ENCODE results near the gene TMEM121B.

The TMEM121B gene

DNA sequence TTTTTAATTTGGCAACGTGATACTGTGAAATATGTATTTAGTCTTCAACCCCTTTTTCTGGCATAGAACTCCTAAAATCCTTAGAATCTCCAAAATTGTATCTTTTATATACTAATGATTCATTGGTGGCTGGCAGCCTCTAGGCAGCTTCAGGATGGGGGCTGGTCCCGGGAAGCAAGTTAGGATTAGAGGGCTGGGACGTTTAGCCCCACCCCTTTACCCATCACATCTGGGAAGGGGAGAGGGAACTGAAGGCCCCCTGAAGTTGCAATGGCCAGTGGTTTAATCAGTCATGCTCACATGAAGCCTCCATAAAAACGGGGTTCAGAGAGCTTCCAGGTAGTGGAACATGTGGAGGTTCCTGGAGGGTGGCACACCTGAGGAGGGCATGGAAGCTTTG is 29.3 kb downstream of the TMEM121B start:
- DNase-seq (ENCODE audit: low read depth, low spot score), result no peak

DNA sequence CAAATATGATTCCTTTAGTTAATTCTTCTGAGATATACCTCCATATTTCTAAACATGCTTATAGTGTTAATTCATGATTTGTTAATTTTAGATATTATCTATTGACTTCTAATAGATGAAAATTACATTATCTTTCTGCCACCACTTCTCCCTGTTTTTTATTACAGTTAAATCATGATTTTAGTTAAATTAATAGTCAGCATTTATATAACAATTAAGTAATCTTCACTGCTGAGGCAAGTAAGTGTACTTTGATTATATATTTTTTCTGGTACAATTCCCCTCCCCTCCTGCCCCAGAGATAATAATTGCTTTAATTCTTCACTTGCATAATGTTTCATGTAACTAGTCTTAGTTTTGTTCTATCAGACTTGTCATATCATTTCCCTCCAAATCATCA is 30.6 kb downstream of the TMEM121B start:
- no peak for DNase-seq (ENCODE audit: low read depth, low spot score)

- DNase-seq (ENCODE audit: low read depth, low spot score), result peak; percentile 31
Observed at GRCh38 chr22:17087498-17088131, 33.5 kb downstream of the TMEM121B start.

- no peak for DNase-seq (ENCODE audit: low read depth, low spot score)
Observed at GRCh38 chr22:17086788-17087497, 34.2 kb downstream of the TMEM121B start.

DNA sequence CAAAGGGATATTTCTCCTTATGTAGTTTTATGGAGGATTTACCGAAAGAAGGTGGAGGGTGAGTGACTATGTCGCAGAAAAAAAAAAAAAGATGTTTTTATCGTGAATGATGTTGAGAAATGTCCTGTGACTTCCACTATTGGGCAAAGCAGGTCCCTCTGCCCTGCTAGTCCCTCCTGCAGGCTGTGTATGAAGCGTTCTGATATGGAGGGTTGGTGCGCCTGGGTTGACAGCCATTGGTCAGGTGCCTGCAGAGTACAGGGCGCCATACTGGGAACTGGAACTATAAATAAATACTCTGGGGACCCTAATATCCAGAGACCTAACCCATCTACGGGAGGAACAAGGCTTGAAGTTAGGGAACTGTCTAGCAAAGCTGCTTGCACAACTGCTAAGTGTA is 34.9 kb downstream of the TMEM121B start:
- DNase-seq (ENCODE audit: low read depth, low spot score), result no peak

- DNase-seq (ENCODE audit: low read depth, low spot score), result no peak
Observed at GRCh38 chr22:17085277-17086181, 35.6 kb downstream of the TMEM121B start.

DNA sequence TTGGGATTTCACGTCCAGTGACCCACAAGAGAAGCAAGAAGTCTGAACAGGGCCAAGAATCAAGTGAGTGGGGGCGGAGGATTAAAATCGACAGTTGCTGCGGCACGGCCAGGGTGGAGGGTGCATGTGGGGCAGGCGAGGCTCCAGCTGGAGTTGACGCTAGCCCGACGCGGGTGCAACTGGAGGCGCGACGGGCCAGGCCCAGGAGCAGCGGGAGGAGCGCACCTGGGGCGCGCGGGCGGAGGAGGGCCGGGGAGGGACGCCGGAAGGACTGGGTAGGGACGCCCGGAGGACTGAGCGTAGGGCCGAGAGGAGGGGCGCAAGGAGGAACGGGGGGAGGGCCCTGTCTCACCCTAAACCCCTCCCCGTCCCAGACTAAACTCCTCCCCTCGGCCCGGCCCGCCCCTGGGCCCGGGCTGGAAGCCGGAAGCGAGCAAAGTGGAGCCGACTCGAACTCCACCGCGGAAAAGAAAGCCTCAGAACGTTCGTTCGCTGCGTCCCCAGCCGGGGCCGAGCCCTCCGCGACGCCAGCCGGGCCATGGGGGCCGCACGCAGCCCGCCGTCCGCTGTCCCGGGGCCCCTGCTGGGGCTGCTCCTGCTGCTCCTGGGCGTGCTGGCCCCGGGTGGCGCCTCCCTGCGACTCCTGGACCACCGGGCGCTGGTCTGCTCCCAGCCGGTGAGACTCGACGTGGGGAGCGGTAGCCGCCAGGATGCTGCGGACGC is 36.4 kb downstream of the TMEM121B start, which contains the start of gene IL17RA:
Gene IL17RA (plus strand): TSS at position 447 of the 723 bp plus-strand sequence. CDS start 92 bp downstream, at position 539.
- DNase-seq (ENCODE audit: low read depth, low spot score), result peak; percentile 94

DNA sequence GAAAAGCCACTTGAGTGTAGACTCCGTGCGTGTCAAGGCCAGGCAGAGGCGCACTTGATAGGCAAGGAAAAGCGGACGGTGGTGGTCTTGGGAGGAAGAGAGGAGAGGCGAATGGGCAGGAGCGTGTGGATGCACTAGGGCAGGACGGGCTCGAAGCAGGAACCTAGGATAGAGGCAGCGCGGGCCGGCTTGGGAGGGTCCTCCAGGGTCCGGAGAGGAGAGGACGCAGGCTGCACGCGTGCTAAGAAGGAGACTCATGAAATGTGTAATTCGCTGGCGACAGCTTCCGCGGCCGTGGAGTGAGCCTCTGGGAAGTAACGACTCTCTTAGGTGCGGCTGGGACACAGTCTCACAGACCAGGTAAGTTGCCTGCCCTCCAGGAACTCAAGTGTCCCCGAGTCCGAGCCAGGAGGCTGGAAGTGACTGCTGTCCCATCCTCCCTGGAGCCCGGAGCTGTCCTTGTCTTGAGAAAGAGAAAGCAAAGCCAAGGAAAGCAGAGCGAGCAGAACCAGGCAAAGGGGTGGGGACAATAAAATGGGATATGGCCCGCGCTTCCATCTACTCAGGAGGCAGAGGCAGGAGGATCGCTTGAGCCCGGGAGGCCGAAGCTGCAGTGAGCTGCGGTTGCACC is 37.2 kb downstream of the TMEM121B start:
- DNase-seq (ENCODE audit: low read depth, low spot score), result no peak

- DNase-seq (ENCODE audit: low read depth, low spot score), result no peak
Observed at GRCh38 chr22:17083255-17083654, 37.9 kb downstream of the TMEM121B start.

DNA sequence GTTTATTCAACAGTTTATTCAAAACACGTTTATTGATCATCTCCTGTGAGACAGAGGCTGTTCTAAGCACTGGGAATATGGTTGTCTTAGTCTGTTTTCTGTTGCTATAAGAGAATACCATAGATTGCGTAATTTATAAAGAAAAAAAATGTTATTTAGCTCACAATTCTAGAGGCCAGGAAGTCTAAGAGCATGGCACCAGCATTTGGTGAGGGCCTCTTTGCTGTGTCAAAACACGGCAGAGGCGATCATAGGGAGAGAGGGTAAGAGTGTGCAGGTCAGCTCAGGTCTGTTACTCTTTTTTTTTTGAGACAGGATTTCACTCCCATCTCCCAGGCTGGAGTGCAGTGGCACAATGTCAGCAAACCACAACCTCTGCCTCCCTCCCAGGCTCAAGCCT is 41.6 kb downstream of the TMEM121B start:
- DNase-seq (ENCODE audit: low read depth, low spot score), result no peak

DNA sequence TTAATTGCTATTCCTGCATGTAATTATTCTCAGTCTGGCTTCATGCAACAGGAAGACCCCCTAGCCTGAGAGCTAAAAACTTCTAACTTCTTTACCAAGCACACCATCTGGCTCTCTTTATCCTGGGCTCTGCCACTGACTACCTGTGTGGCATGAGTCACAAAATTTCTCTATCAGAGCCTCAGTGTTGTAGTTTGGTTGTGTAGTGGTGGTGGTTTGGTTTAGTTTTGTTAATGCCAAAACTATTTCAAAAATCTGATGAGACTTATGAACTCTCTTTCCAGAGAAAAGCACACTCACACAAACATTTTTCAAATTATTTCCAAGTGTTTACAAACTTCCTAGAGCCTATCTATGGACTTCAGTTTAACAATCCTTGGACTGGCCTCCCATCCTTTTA is 43.9 kb downstream of the TMEM121B start:
- peak; percentile 83 for DNase-seq (ENCODE audit: low read depth, low spot score)

DNA sequence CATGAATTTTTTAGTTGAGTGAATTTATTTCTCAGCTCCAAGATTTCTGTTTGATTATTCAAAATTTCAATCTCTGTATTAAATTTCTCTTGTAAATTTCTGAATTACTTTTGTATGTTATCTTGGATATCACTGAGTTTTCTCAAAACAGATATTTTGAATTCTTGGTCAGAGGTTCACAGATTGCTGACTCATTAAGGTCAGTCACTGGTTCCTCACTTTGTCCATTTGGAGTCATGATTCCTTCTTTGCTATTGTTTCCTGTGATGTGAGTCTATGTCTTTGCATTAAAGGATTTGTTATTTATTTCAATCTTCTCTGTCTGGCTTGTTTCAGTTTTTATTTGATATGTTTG is 46.5 kb downstream of the TMEM121B start:
- DNase-seq (ENCODE audit: low read depth, low spot score), result peak; percentile 23

GRCh38 chr22:17072877-17073276 is 48.3 kb downstream of the TMEM121B start:
- no peak for DNase-seq (ENCODE audit: low read depth, low spot score)

Measured in astrocyte of the hippocampus (primary cell).